ENCODE measurements around the gene BCL2. TPM values are rescaled to one million over a fixed set of nuclear protein-coding genes. Genes with fewer than 3 reads are reported as not detected.

BCL2 gene
- total RNA-seq, 4 donors from 2014 or later = 16.2 to 54.5 (median 20.7) TPM

GRCh38 chr18:63336366-63337099 is 17.0 kb upstream of the BCL2 start:
- H3K4me1 ChIP-seq = no peaks in the 10 kb centered on the region
- peak overlapping the region in 1 of 4 donors; percentile 25 for H3K27ac ChIP-seq
- H3K9me3 ChIP-seq = no peaks in the 10 kb centered on the region
- no peak for DNase-seq
- no peak overlapping the region for H3K4me3 ChIP-seq
- TF ChIP-seq CTCF (IDR thresholded peaks at IDR 0.05) (no peak), POLR2A (IDR thresholded peaks at IDR 0.05) (no peak)
- peaks cover 0 to 74% (median 0%) of the 10 kb centered on the region in 3 donors for H3K36me3 ChIP-seq
- H3K27me3 ChIP-seq = no peaks in the 10 kb centered on the region

- no peaks in the 10 kb centered on the region for H3K4me1 ChIP-seq
- DNase-seq = no peak
- no peak overlapping the region for H3K4me3 ChIP-seq
- TF ChIP-seq CTCF (IDR thresholded peaks at IDR 0.05) (no peak), POLR2A (IDR thresholded peaks at IDR 0.05) (no peak)
- no peak overlapping the region for H3K27ac ChIP-seq
- H3K9me3 ChIP-seq = no peaks in the 10 kb centered on the region
- no peaks in the 10 kb centered on the region for H3K27me3 ChIP-seq
- H3K36me3 ChIP-seq = peaks cover 0 to 50% (median 0%) of the 10 kb centered on the region in 3 donors
Measured at GRCh38 chr18:63331105-63331504, 11.5 kb upstream of the BCL2 start.

GRCh38 chr18:63329431-63330145 is 10.0 kb upstream of the BCL2 start:
- H3K27me3 ChIP-seq = no peaks in the 10 kb centered on the region
- H3K36me3 ChIP-seq = peaks cover 0 to 35% (median 0%) of the 10 kb centered on the region in 3 donors
- H3K27ac ChIP-seq = no peak overlapping the region
- TF ChIP-seq POLR2A (IDR thresholded peaks at IDR 0.05) (no peak), CTCF (IDR thresholded peaks at IDR 0.05) (no peak)
- no peaks in the 10 kb centered on the region for H3K9me3 ChIP-seq
- no peak overlapping the region for H3K4me3 ChIP-seq
- no peak for DNase-seq
- H3K4me1 ChIP-seq = no peaks in the 10 kb centered on the region

- no peaks in the 10 kb centered on the region for H3K9me3 ChIP-seq
- H3K4me3 ChIP-seq = no peak overlapping the region
- H3K4me1 ChIP-seq = peaks cover 0 to 8% (median 0%) of the 10 kb centered on the region in 4 donors
- no peak overlapping the region for H3K27ac ChIP-seq
- TF ChIP-seq CTCF (IDR thresholded peaks at IDR 0.05) (no peak), POLR2A (IDR thresholded peaks at IDR 0.05) (no peak)
- H3K36me3 ChIP-seq = peaks cover 0 to 2% (median 0%) of the 10 kb centered on the region in 3 donors
- no peaks in the 10 kb centered on the region for H3K27me3 ChIP-seq
- DNase-seq = no peak
Measured at GRCh38 chr18:63326011-63326410, 6.4 kb upstream of the BCL2 start.

- TF ChIP-seq CTCF (IDR thresholded peaks at IDR 0.05) (no peak), POLR2A (IDR thresholded peaks at IDR 0.05) (no peak)
- no peak overlapping the region for H3K27ac ChIP-seq
- H3K36me3 ChIP-seq = no peaks in the 10 kb centered on the region
- no peaks in the 10 kb centered on the region for H3K27me3 ChIP-seq
- peaks cover 0 to 11% (median 0%) of the 10 kb centered on the region in 4 donors for H3K4me1 ChIP-seq
- H3K4me3 ChIP-seq = no peak overlapping the region
- H3K9me3 ChIP-seq = no peaks in the 10 kb centered on the region
- no peak for DNase-seq
Measured at GRCh38 chr18:63325086-63325686, 5.6 kb upstream of the BCL2 start.

All from Peyer's patch (tissue), 4 donors.